ENCODE measurements around the gene SPEG.

DNA sequence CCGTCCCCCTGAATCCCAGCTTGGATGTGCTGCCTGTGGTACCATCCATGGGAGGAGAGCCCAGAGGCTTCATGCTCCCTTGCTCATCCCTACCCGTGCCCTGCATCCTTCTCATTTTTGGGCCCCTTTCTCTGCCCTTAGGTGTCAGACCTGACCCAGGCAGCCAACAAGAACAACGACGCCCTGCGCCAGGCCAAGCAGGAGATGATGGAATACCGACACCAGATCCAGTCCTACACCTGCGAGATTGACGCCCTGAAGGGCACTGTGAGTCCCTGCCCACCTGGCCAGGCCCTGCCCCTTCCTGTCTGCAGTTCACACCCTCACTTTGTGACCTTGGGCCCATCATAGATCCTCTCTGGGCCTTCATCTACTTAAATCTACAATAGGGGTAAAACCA, 14.0 kb upstream of the SPEG start:
- TF ChIP-seq CTCF (IDR thresholded peaks at IDR 0.05) = no peak
- no peak for TF ChIP-seq POLR2A (IDR thresholded peaks at IDR 0.05)

Measured in right lobe of liver (tissue), 4 donors.